HG02610 (cell line): ENCODE results near the gene MXRA7.

Experiments used
- ATAC-seq: cut with Tn5 transposase; IDR thresholded peaks from one replicate; pipeline ENCODE4 v1.9.1; 2021; ENCODE audit warnings: mild to moderate bottlenecking, moderate library complexity; ENCODE audit not compliant: unreplicated experiment

Gene MXRA7

DNA sequence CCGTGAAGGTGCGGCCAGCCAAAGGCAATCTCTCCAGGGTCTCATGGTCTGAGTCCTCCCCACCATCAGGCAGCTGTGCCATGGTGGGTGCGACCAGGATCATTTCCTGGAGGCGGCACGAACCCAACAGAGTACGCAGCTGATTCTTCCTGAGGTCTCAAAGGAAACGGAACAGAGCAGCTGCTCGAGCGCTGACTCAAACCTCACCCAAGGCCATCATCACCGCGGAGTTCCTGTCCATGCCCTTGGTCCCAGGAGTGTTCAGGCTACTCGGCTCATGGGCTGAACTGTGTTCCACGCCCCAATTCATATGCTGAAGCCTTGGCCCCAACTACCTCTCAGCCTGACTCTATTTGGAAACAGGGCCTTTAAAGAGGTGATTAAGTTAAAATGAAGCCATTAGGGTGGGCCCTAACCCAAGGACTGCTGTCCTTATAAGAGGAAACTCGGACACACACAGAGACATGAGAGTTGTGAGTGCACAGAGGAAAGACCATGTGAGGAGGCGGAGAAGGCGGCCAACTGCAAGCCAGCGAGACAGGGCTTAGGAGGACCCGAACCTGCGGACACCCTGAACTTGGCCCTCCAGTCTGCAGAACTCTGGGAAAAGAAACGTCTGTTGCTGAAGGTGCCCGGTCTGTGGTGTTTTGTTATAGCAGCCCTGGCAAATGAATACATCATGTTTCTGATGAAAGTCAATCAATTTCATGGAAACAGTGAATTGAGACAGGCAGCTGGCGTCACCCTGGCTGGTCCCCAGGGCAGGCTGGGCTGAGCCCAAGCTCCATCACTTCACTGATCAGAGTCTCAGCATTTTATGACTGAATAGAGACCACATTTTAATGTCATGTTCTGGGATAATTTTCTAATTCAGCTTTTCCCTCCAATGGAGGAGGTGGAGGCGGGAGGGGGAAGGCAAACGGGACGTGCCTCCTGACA, 13.7 kb downstream of the MXRA7 start:
- ATAC-seq = peak; percentile 70

DNA sequence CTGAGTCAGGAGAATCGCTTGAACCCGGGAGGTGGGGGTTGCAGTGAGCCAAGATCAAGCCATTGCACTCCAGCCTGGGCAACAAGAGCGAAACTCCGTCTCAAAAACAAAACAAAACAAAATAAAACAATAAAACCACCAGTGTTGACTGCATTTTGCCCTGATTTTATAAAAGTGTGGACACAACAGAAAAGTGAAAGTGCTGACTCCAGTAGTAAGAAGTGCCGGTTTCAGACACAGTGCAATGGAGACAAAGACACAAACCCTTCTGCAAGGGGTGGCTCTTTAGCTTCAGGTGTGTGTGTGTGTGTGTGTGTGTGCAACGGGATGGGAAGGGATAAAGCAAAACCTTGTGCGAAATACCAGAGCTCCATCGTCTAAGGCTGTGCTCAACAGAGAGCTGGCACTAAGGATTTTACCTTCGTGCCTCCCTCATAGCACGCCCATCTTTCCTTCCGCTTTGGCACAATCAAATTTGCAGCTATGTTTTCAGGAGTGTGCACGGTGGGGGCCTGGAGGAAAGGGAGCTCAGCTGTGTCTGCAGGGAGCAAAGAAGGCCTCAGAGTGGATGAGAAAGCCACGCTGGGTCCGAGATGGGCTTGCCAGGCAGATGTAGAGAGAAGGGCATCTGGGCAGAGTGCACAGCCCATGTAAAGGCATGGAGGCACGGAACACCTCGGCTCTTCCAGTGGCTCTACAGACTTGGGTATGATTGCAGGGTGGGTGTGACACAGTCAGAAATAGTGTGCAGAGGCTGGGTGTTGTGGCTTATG, 15.5 kb downstream of the MXRA7 start:
- no peak for ATAC-seq

DNA sequence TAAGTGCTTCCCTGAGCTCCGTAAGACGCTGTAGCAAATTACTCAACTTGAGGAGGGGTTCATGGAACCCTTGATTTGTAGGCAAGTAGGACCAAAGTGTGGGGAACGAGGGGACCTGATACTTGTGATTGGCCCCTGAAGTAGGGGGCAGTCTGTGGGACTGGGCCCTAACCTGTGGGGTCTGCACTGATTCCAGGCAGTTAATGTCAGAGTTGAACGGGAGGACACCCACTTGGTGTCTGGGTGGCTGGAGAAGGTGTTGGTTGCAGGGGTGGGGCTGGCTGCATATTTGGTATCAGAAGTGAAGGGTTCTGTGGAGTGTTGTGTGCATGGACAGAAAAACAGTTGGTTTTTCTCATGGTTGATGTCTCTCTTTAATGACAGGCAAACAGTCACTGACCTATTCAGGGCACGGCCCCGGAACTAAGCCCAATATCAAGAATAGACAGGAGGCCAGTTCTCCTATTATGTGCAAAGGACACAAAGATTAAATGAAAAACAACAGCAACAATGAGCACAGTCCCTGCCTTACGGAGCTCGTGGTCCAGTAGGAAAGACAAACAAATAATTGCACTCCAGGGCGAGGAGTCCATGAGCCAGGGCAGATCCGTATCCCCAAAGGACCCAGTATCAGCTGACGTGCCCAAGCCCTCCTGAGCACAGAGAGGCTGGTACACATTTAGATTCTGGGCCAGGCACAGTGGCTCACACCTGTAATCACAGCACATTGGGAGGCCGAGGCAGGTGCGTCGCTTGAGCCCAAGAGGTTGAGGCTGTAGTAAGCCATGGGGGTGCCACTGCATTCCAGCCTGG, 19.2 kb downstream of the MXRA7 start:
- no peak for ATAC-seq

DNA sequence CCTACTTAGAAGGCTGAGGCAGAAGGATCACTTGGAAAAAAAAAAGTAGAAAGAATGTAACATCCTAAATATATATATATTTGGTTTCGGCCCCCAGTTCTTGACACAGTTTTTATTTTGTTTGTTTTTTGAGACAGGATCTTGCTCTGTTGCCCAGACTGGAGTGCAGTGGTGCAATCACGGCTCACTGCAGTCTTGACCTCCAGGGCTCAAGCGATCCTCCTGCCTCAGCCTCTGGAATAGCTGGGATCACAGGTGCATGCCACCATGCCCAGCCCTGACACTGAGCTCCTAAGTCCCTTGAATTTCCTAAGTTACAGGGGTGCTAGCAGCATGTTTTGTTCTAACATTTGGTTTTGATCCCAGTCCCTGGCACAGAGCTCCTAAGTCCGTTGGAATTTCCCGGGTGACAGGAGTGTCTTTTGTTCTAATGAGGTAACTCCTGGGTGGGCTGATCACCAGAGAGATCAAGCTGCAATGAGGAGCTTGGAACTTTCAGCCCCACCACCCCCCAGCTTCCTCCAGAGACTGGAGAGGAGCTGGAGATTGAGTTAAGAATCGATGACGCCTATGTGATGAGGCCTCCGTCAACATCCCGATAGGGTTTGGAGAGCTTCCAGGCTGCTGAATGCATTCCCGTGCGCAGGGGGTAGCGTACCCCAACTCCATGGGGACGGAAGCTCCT, 20.0 kb downstream of the MXRA7 start:
- no peak for ATAC-seq

DNA sequence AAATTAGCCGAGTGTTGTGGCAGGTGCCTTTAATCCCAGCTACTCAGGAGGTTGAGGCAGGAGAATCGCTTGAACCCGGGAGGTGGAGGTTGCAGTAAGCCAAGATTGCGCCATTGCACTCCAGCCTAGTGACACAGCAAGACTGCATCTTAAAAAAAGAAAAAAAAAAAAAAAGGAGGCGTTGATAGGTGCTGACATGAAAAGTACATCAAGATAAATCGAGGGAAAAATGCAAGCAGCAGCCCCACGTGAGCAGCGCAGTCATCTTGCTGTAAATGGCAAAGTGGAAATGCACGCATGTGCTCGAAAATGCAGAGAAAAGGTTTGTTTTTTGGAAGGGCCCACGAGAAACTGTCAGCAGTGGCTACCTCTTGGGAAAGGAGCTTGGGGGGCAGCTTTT, 20.9 kb downstream of the MXRA7 start:
- no peak for ATAC-seq

DNA sequence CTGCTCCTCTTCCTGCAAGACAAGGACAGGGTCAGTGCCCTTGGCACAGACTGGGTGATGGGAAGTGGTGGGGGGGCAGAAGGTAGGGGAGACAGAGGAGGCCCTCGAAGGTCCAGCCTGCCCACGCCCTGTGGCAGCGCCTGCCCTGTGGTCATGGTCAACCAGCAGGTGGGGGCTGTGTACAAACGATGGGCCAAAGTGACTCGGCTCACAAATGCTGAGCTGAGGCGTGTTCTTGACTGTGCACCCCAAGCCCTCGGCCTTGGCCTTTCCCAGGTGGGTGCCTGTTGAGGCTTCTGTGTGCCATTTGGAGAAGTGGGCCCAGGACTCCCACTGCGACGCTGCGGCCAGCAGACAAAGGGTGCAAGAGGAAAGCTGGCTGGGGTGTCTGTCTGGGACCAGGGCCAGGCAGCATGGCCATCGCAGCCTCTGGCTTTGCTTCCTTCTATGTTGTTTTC, 22.6 kb downstream of the MXRA7 start:
- ATAC-seq = no peak

DNA sequence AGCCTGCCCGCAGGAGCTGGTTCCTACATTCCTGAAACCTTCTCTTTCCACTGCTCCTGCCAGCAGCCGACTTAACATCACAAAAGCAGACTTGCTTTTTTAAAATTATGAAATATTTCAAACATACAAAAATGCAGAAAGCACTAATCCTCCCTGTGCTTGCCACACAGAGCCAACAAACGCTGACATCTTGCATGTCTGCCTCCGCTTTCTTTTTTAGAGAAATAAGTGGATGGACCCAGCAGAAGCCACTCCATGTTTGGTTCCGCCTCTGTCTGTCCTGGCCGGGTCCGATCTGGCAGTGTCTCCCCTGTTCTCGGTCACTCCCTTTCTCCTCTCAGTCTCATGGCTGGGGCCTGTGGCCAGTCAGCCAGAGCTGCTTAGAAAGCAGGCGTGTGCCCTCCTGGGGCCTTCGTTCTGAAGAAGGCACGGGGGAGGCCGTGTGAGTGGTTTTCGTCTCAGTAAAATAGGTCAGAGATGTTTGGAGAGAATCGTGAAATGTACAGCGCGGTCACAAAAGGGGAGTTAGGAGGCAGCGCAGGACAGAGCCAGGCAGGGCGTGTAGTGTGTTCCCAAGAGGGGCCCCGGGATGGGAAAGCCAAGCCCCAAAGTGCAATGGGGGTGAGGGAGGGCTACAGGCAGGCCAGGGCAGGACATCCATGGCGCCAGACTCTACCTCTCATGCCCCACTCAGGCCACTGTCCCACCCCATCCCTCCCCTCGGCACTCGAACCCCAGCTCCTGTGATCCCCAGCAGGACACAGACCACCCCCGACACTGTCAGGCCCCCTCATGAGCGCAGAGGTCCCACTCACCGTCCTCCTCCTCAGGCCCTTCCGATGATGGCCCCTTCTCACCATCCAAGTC, 23.2 kb downstream of the MXRA7 start:
- no peak for ATAC-seq

DNA sequence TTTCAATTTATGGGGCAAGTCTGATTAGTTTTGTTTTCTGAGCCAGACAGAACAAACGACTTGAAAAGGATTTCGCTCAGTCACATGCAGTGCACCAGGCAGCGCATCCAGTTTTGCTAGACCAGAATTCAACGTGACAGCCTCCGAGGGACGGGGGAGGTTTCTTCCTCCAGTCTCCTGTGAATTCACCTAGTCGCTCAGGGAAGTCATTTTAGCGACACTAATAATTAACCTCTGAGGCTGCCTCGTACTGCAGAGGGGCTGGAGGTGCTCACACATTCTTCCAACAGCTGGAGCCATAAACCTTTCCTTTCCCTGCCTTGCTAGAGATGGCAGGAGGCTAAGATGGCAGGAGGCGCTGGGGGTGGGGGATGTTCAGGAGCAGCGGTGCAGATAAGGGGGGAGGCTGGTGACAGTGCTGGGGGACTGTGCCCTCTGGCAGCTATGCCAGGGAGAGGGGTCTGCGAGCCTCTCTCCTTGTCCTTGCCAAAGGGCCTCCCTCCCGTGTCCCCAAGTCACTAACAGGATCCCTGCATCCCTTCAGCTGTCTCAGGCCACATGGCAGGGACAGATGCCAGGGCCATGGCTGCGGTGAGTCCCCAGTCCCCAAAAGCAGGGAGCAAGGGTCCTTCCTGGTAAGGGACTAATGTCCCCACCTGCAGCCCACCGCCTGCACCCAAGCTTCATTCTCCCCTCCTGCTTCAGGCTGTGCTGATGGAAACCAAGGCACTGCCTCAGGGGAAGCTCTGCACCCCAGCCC, 24.0 kb downstream of the MXRA7 start:
- ATAC-seq = no peak

DNA sequence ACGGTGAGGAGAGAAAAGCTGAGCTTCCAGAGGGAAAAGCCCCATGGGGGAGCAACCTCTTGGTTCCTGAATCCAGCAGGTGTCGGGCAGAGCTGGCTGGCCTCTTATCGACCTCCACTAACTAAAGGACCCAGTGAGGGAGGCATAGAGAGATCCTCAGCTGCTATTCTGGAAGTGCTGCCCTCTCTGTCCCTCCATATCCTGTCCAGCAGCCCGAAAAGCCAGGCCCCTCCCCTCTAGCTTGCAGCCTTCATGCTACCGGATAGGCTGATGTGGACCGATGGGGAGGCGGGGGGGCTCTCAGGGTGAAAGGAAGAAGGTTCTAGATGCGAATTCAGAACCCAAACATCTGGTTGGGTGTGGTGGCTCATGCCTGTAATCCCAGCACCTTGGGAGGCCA, 24.9 kb downstream of the MXRA7 start:
- no peak for ATAC-seq

DNA sequence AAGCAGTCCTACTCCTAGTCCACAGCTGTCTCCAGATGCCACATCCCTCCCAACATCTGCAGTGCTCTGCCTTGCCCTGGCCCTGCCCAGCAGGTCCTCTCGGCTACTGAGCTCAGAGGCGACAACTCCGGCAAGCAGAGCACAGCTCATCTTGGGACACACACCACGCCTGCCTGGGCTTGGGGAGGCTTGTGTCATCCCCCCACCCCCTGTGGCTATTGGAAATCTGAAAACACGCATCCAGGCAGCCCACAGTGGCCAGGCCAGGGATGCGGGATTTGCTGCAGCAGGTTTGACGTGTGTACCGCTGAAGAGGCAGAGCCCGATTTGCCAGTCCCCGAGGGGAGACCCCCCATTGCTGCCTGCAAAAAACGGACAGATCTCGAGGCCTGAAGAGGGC, 25.4 kb downstream of the MXRA7 start:
- no peak for ATAC-seq

DNA sequence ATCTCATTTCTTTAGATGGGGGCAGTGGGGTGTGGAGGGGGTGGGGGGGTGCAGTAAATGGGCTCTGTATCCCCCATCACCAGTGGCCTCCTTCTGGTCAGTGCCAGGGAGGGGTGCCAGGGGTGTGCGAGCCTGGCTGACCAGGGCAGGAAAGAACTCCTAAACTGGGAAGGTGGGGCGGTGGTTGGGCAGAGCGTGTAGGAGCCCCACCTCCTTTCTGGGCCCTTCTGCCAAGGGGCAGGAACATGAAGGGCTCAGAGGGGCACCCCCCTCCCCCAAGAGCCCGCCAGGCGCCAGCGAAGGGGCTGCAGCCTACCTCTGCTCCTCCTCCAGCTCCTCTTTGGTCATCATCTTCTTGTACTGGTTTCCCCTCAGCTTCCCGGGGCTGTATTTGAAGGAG, 26.0 kb downstream of the MXRA7 start:
- ATAC-seq = no peak

DNA sequence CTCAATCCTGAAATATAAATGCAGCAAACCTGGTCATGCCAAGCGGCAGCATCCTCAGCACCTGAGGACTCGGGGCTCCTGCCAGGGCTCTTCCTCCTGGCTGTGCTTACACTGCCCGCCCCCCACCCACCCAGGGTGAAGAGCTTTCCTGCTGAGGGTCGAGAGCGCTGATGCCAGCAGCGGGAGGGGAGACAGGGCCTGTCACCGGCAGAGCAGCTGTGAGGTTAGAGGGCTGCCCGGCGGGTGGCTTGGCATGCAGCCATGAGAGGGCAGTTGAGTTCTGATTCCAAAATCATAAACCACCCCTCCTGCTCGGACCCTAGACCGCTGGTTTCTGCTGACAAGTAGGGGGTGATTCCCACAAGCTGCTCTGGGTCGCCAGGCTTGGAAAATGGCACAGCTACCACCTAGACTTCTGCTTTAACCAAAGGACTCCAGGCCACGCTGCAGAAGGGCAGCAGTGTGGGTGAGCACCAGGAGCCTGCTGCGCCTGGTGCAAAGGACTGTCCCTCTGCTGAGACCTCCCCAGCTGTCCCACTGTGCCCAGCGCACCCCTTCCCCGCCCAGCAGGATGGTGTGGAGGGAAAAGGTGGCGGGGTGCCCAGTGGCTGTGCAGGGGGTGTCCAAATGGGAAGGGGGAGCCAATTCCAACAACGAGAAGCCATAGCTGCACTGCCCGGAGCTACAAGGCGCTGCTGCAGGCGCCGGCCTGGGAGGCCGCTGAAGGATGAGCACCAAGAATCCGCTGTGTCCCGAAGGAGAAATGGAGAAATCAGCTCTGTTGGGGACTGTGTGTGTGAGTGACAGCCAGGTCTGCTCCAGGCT, 26.6 kb downstream of the MXRA7 start:
- ATAC-seq = no peak

DNA sequence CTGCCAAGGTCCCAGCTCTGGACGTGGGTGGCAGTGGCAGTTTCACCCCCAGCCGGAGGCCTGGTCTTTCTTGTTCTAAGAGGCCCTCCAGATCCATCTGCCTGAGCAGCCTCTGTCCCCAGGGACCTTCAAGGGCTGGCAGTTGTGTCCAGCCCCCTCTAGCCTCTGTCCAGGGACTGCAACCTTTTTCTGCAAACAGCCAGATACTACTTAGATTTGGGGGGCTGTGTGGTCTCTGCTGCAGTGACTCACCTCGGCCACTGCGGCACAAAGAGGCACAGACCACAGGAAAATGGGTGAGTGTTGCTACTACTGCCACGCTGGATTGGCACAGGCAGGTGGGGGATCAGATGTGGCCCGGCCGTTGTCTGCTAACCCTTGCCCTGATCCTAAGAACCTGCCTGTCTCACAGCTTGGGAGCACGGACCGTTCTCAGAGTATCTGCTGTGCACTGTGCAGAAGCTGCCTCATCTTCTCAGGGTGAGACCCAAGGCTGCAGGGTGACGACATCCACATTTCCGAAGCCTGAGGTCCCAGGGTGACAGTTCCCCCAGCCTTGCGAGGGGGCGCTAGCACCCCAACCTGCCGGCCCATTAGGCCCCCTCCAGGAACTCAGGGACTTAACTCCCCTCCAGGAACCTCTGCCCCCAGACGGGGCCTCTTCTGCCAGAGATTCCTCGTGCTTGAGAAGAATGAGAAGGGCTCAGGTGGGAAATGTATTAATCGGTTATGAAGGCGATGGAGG, 27.6 kb downstream of the MXRA7 start:
- ATAC-seq = no peak

DNA sequence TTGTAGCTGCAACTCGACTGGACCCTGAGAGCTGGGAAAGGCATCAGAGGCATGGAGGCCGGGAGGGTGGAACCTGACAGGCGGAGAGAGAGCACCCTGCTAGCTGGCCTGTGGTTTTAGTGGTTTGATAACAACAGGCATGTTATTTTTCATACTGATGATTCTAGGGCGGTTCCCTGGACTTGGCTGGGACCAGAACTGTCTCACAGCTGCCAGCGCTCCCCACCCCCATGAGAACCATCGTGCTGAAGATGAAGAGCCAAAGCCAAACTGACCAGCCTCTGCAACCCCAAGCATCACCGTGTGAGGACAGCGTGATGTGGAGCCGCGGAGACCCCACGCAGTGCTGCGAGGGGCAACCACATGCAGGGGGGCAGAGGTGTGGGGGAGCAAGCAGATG, 28.5 kb downstream of the MXRA7 start:
- ATAC-seq = no peak

DNA sequence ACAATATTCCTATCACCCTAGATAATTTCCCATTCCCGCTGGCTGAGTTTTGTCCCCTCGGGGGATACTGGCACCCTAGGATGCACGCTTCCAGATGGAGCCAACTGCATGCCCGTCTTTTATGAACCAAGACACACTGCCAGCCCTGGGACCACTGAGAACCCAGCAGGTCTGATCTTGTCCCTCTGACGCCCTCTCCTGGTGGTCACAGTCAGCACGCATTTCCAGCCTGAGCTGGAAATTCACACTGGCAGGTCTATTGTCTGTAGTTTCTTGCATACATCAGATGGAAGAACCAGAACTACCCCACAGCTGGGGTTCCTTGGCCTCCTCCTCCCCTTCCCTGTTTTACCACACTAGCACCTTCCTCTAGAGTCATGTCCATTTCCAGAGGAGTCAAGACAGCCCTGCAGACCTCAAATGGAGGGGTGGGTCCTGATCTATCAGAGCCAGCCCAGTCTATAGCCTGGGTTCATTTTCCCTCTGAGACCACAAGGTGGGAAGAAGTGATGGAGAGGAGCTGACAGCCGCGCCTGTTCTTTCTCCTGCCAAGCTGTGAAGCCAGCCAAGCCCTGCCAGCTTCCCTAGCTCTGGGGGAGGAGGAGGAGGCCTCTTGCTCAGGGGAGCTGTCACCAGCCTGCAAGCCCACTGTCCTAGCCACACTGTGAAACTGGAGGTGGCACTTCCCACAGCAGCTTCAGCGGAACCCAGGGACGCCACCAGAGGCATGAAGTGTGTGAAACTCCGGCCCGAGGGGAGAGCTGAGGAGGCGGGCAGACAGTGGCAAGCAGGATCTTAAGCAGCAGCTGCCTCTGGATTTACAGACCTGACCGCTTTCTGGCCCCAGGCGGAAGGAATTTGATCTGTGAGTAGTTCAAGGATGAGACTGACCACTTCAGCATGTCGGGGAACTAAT, 29.3 kb downstream of the MXRA7 start:
- ATAC-seq = no peak

DNA sequence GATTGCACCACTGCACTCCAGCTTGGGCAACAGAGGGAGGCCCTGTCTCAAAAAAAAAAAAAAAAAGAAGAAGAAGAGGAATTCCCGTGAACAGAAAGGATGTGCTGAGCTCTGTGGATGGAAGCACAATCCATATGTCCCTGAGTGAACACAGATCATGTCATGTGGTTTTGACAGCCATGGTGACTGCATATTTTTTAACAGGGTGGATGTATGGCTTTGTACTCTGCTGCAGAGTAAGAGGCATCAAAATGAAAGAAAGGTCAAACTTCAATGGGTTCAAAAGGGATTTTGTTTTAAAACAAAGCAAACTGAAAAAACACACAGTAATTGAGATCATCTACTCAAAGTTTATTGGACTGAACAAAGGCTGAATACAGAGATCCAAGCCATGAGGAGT, 31.5 kb downstream of the MXRA7 start:
- no peak for ATAC-seq
